Neural crest cell (in vitro differentiated cells): ENCODE data around the gene DPRX. TPM values are rescaled to one million over a fixed set of nuclear protein-coding genes. Genes with fewer than 3 reads are reported as not detected.

Experiments used
- DNase-seq: peaks from one replicate; pipeline ENCODE4 v3.0.0; 2021; ENCODE audit warnings: low read depth, mixed read lengths, low spot score
- H3K27ac Mint-ChIP-seq: one replicate; pipeline ENCODE4 v1.8.0; 2021; ENCODE audit warnings: mild to moderate bottlenecking, mixed read lengths; ENCODE audit not compliant: unreplicated experiment
- H3K27me3 Mint-ChIP-seq: 2 replicates; pipeline ENCODE4 v1.8.0; 2021; ENCODE audit warnings: low read depth, mild to moderate bottlenecking, mixed read lengths
- H3K36me3 Mint-ChIP-seq: 2 replicates; pipeline ENCODE4 v1.8.0; 2021; ENCODE audit warnings: low read depth, mild to moderate bottlenecking, mixed read lengths
- H3K4me1 Mint-ChIP-seq: 2 replicates; pipeline ENCODE4 v1.8.0; 2021; ENCODE audit warnings: mixed read lengths
- H3K4me3 Mint-ChIP-seq: one replicate; pipeline ENCODE4 v1.8.0; 2021; ENCODE audit warnings: mild to moderate bottlenecking, mixed read lengths
- H3K9me3 Mint-ChIP-seq: 2 replicates; pipeline ENCODE4 v1.8.0; 2021; ENCODE audit warnings: mixed read lengths
- CTCF ChIP-seq: fragments of 200-600 bp; sonication (generic); conservative IDR thresholded peaks from 2 replicates; pipeline ENCODE4 v1.5.0; 2021; ENCODE audit warnings: antibody characterized with exemption, mild to moderate bottlenecking
- total RNA-seq: library from RNA; stranded (reverse); gene quantifications from 2 replicates; pipeline ENCODE4 v1.2.1, GENCODE V29; 2021

The DPRX gene
- total RNA-seq, 1 donor from 2014 or later: not detected

- peaks cover 5% of the 10 kb centered on the region for H3K36me3 Mint-ChIP-seq
- H3K9me3 Mint-ChIP-seq: peaks cover 2% of the 10 kb centered on the region
- H3K4me3 Mint-ChIP-seq: no peak overlapping the region
- DNase-seq: no peak
- no peak for TF ChIP-seq CTCF
- H3K27ac Mint-ChIP-seq: no peak overlapping the region
- peaks cover 7% of the 10 kb centered on the region for H3K4me1 Mint-ChIP-seq
- H3K27me3 Mint-ChIP-seq: no peaks in the 10 kb centered on the region
Observed at GRCh38 chr19:53647350-53647749, 15.6 kb downstream of the DPRX start.

GRCh38 chr19:53647792-53648191, 16.0 kb downstream of the DPRX start:
- H3K27ac Mint-ChIP-seq: no peak overlapping the region
- no peaks in the 10 kb centered on the region for H3K27me3 Mint-ChIP-seq
- TF ChIP-seq CTCF: no peak
- peaks cover 5% of the 10 kb centered on the region for H3K36me3 Mint-ChIP-seq
- peaks cover 3% of the 10 kb centered on the region for H3K9me3 Mint-ChIP-seq
- DNase-seq: no peak
- H3K4me3 Mint-ChIP-seq: no peak overlapping the region
- peaks cover 2% of the 10 kb centered on the region for H3K4me1 Mint-ChIP-seq

GRCh38 chr19:53649746-53650593, 18.2 kb downstream of the DPRX start:
- Mint-ChIP-seq H3K27ac (no peak overlapping the region), H3K27me3 (no peaks in the 10 kb centered on the region), H3K36me3 (peaks cover 6% of the 10 kb centered on the region), H3K4me3 (no peak overlapping the region), H3K9me3 (peaks cover 6% of the 10 kb centered on the region), H3K4me1 (no peaks in the 10 kb centered on the region)
- DNase-seq: no peak
- TF ChIP-seq CTCF: no peak

- no peak for TF ChIP-seq CTCF
- Mint-ChIP-seq H3K4me3 (no peak overlapping the region), H3K4me1 (no peaks in the 10 kb centered on the region), H3K27ac (no peak overlapping the region), H3K36me3 (peaks cover 11% of the 10 kb centered on the region), H3K27me3 (no peaks in the 10 kb centered on the region), H3K9me3 (peaks cover 11% of the 10 kb centered on the region)
- no peak for DNase-seq
Observed at GRCh38 chr19:53652476-53652875, 20.7 kb downstream of the DPRX start.

- H3K36me3 Mint-ChIP-seq: peaks cover 9% of the 10 kb centered on the region
- no peaks in the 10 kb centered on the region for H3K27me3 Mint-ChIP-seq
- H3K27ac Mint-ChIP-seq: no peak overlapping the region
- peaks cover 11% of the 10 kb centered on the region for H3K9me3 Mint-ChIP-seq
- no peak overlapping the region for H3K4me3 Mint-ChIP-seq
- no peak for TF ChIP-seq CTCF
- DNase-seq: no peak
- H3K4me1 Mint-ChIP-seq: peaks cover 12% of the 10 kb centered on the region
Observed at GRCh38 chr19:53655042-53655665, 23.4 kb downstream of the DPRX start.
